SIG-M5 treated with dmso at 0.1 percent for 504 hours (cell line): Measurements from ENCODE around the gene PLXNB2.

Experiments
- DNase-seq: peaks from one replicate; lab custom pipeline; 2025; ENCODE audit not compliant: unreplicated experiment; lab: John Stamatoyannopoulos, UW

PLXNB2 gene

DNA sequence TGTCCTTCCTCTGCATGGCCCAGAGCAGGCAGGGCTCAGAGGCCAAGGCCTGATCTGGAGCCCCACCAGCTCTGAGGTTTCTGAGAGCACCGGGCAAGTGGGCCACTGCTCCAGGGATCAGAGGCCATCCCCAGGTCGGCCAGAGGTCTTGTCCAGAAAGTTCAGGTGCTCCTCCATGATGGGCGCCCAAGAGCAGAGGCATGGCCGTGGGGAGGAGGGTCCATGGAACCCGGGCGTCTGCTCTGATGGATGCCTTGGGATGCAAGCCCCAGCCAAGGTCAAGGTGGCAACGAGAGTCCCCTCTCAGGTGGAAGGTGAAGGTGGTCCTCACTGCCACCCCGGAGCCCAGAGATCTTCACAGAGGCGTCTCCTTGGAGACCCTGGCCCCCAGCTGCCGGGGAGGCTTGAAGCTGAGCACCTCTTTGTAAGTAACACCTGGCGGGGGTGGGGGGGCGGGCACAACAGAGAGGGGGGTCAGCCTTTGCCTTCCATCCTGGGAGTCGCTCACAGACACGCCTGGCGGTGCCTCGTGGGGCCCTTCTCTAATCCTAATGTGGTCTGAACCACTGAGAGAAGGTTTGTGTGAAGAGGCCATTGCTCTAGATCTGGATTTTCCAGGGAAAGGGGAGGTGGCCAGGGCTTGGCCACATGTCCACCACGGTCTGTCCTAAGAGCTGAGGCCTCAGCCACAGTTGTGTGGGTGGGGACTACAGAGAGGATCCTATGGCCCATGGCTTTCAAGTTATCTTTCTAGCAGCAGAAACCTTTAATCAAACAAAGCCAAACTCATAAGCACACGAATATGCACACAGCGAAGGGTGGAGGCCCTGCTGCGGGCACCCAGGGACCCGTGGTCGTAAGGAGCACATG is 54.2 kb downstream of the PLXNB2 start:
- DNase-seq, result no peak

DNA sequence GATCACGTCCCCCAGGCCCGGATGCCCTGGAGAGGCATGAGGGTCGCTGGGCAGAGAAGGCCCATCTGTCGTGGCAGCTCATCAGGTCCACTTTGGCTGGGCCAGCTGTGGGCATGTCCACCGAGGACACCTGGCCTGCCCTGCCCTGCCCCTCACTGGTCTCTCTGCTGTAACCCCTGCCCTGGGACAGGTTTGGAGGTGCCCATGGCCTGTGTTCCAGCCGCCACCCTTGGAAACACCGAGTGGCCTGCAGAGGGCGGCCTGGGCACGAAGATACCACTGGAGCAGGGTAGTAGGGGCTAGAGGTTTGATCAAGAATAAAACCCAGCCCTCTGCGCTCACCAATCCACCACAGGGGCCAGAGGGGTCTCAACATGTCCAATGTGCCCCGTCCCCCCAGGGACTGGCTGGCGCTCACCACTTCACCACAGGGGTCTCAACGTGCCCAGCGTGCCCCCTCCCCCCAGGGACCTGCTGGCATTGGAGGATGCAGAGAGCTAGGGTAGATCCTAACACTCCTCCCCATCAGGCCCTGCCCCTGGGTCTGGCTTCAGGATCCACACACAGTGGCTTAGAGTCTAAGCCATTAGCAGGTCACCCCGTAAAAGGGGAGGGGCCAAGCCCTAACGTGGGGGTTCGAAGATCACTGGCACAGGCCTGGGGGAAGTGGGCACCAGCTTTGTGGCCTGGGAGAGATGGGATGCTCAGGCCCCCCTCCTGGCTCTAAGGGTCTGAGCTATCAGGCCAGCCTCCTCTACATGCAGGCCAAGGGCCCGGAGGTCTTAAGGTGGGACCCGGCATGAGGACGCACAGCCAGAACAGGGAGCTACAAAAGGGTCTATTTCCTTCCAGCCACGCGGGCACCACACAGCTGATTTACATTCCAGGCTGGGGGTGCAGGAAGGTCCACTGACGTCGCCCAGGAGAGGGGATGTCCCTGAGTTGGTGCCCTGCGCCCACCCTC is 55.1 kb downstream of the PLXNB2 start:
- peak; percentile 59 for DNase-seq

DNA sequence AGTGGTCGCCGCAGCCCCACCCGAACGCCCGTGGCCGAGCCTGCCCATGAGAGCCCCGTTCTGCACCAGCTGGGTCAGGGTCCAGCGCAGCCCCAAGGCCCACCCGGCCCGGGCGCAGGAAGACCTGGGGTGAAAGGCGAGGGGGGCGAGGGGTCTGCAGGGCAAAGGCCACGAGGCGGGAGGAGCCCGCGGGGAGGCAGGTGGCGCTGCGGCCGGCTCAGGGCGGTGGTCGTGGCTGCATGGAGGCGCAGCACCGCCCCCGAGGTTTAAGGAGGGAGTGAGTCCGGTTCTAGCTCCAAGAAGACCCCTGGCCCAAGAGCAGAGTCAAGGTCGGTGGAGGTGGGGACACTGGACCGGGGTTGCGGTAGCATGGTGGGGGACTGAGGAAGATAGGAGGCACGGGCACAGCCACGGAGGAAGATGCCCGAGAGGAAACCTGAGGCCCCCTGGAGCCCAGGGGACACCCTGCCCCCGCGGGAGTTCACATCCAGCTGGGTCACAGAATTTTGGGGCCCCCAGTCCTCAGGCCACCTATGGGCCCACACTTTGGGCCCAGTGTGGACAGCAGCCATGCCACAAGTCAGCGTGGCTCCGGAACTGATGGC is 55.9 kb downstream of the PLXNB2 start:
- DNase-seq, result no peak

DNA sequence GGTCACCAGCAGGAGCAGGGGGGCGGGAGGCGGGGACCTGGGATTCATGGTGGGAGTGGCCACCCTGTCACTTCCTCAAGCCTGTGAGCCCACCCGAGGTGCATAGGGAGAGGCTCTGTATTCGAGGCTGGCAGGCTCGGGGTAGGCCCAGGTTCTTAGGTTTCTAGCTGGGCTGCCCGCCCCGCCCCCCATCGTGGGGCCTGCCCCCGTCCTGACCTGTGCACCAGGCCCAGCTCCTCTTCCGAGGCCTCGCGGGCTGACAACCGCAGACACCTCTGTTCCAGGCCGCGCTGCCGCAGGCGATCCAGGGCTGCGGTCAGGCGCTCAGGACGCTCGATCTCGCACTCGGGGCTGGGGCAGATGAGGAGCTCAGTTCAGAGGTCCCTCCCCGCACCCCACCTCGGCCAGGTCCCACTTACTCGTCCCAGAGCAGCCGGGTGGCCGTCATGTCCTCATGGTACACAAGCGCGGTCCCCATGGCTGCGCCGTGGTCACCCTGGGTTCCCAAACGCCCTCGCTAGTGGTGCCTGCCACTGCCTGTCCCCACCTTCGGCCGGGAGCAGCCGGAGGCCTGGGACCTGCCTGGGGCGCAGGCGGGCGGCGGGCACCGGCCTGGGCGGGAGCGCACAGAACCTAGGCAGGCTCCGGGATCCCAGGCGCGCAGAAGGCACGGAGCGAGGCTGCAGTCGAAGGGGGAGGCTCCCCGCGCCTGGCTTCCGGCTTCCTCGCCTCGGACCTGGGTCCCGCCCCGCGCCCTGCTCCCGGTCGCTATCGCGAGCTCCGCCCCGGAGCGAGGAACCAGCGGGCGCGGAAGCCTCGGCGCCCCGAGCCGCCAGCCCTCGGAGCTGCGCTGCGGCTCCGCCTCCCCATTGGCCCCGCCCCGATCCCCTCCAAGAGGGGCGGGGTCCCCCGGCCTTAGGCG is 56.6 kb downstream of the PLXNB2 start, which contains the start of gene HDAC10:
HDAC10 (minus strand) TSS at position 711 of the 922 bp plus-strand sequence; CDS start at position 478, 233 bp downstream.
- peak; percentile 79 for DNase-seq

DNA sequence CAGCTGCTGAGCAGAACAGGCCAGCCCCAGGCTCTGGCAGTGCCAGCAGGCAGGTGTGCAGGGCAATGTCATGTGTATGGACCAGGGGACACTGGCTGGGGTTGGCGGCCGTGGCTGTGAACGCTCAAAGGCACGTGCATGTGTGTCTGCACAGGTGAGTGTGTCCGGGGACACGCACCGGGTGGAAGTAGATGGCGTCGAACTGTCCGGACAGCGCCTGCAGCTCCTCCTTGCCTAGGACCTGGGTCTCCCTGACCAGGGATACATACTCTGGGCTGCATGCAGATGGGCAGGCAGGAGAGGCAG is 57.2 kb downstream of the PLXNB2 start:
- no peak for DNase-seq

DNA sequence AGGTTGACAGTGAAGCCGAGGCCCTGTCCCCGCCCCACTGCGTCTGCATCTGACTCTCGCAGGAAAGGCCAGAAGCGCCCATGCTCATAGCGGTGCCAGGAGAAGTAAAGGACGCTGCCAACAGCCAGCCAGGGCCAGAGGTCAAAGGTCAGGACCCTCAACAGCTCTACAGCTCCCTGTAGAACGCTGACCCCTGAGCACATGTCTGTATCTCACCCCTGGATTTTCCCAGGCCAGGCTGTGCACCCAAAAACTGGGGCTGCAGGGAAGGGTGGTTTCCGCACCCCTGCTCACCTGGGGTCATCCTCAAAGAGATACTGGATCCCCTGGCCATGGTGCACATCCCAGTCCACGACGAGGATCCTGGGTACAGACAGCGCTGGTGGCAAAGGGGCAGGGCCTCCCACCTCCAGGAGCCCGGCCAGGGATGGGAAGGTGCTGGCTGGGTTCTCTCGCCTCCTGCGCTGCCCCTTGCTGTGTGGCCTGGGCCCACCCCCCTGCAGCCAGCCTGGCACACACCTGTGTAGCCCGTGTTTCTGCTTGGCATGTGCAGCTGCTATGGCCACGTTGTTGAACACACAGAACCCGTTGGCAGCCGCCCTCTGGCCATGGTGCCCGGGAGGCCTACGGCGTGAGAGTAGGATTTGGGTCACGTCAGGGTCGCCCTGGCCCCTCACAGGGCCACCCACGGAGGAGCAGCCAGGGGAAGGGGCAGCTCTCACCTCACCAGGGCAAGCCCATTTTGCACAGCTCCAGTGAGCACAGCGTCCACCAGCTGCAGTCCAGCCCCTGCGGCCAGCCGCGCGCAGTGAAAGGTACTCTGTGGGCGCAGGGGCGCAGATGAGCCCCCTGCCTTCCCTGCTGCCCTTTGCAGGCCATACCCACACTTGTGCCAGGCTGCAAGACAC is 57.9 kb downstream of the PLXNB2 start:
- no peak for DNase-seq

DNA sequence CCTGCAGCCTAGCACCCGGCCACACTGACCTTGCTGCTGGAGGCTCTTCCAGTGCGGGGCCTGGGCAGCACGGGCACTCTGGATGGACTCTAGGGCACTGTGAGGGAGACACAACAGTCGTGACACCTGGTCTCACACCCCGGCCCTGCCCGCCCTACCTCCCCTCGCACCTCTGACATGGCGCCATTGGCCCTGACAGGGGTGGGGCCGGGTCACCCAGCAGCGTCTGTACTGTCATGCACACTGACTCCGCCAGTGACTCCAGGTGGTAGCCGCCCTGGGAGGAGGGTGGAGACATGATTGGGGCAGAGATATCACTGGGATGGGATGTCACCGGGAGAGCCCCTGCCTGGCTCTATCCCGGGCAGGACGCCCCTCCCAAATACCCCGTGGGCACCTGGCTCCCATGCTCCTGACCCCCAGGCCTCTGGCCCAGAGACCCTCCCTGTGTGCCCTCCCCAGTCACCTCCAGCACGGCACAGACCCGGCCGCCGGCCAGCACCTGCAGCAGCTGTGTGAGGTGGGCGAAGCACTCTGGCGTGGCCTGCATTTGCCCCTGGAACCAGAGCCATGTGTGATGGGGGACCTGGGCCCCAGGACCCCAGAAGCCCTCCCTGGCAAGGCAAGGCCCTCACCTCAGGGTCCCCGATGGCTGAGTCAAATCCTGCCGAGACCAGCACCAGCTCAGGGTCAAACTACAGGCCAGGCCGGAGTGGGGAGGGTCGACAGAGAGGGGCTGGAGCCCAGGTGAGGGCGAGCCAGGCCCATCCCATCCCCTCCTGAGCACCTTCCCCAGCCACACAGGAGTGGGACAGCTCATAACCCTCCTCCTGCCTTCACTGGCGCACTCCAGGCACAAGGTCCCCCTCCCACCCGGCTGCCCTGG is 59.0 kb downstream of the PLXNB2 start:
- DNase-seq, result no peak

DNA sequence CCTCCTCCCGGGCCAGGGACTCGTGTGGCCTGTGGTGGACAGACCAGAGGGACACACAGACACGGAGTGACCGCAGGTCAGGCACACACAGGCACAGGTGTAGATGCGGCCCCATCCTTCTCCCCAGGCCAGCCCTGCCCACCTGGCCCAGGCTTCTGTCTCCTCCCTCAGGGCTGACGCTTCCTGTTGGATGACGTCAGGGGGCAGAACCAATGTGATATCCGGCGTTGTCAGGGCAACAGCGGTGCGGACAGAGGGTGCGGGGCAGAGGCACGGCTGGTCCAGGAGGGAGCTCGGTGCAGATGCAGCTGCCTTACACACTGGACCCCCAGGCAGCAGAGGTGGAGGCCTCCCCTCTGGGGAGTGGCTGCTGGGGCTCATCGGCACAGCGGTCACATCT is 59.7 kb downstream of the PLXNB2 start:
- peak; percentile 9 for DNase-seq

DNA sequence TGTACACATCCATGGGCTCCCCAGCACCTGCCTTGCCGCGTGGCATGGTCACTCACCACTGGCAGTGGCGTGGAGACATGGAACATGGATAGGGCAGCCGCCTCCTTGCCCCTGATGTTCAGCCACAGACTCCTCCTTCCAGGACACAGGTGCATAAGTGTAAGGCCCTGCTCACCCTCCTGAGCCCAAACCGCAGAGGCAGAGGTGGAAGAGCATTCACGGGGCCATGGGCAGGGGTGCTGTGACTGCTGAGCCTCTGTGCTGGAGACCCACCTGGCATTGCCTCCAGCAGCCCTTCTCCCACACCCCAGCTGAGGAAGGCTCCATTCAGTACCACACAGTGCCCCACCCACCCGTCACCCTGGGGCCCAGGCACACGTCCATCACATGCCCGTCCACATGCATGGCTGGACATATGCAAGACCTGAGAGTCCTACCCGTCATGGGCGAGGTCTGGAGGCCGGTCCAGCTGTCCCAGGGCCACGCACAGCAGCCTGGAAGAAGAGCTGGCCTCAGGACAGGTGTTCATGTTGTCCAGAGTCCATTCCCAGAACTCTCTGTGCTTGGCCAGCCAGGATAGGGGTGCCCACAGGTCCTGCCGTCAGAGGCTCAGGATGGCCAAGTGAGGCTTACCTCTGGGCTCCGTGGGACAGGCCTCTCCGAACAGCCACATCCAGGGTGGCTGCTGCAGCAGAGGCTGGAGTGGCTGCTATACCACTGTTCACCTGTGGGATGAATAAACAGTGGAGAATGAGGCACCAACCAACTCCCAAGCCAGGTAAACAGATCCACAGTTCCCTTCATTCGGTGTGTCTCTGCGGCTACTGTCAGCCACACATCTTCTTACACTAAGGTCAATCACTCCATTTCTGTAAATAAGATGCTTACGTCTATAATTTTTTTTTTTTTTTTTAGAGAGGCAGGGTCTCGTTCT is 60.9 kb downstream of the PLXNB2 start:
- DNase-seq, result no peak

DNA sequence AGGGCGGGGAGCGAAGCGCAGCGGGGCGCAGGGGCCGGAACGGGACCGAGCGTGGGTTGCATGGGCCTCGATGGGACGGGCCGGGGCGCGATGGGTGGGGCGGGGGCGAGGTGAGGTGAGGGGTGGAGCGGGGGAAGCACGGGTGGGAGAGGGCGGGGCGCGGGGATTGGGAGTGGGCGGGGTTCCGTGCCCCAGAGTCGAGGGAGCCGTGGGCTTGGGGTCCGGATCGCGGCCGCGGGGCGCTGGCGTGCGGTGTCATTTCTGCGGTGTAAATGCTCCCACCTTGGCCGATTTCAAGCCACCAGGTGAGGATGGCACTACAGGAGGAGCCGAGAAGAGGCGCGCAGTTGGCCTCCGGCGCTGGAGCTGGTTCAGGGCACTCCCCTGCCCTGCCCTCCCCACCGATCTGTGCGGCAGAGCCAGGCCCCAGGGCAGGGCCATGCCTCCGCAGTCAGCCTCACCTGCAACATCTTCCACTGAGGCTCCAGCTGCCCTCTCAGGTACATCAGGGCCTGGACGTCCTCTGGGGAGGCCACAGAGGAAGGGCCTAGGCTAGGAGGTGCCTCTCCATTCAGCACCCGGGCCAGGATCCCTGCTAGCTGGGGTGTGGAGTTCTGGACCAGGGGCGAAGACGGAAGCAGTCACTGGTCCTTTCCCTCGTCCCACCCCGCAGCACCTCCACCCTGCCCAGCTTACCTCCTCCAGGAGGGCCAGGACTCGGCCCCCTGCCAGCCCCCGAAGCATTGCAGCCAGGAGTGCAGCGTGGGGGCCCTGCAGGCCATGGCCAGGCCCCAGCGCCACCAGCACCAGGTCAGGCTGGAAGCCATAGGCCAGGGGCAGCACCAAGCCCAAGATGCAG is 62.0 kb downstream of the PLXNB2 start:
- no peak for DNase-seq

DNA sequence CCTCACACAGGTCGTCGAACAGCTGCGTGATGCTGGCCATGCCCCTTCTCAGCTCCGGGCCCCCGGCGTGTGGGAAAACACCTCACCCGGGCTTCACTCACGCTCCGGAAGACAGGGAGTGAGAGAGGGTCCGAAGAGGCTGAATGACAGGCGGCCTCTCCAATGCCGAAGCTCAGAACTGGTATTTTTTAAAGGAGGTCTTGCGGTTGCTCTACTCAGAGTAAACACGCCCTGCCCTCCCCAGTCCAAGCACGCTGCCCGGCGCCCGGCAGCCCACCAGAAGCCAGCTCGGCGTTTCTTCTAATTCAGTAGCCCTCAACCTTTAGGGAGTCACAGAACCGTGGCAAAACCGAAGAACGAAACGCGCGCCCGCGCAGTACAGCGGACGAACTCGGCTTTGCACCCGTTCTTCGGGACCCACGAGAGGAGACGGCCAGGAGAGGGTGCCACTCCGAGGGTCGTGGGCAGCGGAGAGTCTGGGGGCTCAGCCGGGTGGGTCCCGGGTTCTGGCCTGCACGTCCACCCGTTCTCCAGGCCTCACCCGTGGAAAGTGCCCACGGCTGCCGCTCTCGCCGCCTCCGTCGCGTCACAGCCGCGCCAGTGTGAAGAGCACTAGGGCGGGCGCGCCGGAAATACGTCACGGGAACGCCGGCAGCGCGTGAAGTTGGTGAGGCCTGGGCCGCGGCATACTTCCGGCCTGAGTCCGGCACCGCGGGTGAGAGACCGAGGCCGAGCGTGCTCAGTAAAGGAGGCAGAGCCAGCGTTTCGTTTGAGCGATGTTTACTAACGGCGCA is 62.8 kb downstream of the PLXNB2 start, which contains the start of gene TUBGCP6:
TUBGCP6 (minus strand) TSS at position 604 of the 794 bp plus-strand sequence; CDS start at position 40, 564 bp downstream.
- peak; percentile 83 for DNase-seq

DNA sequence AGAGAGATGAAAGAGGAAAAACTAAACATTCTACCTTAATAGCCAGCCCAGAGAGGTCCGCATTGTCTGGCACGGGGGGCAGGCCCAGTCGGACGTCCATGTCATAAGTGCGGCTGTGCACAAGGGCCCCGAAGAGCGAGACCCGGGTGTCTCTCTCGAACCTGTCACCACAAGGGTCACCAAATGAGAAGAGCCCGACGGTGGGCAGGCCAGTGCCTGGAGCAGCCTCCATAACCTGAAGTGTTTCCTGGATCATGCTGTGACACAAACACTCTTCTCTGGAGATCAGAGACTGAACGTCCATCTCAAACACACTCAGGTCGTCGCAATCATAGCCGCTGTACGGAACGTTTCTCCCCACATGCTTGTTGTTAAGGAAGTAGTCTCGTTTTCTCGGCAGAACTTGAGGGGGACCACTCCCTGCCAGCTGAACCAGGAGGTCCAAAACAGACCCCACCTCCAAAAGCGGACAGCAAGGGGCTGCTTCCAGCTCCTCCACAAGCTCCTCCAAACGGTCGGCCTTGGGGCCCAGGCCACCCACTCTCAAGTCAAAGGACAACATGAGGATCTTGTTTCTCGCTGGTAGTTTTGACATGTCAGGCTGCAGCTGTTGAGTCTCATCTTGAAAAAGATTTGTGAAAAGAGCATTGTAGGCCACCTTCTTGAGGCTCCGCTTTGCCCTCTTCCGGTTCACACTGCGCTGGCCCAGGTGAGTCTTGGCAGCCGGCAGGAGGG is 63.6 kb downstream of the PLXNB2 start:
- peak; percentile 16 for DNase-seq

DNA sequence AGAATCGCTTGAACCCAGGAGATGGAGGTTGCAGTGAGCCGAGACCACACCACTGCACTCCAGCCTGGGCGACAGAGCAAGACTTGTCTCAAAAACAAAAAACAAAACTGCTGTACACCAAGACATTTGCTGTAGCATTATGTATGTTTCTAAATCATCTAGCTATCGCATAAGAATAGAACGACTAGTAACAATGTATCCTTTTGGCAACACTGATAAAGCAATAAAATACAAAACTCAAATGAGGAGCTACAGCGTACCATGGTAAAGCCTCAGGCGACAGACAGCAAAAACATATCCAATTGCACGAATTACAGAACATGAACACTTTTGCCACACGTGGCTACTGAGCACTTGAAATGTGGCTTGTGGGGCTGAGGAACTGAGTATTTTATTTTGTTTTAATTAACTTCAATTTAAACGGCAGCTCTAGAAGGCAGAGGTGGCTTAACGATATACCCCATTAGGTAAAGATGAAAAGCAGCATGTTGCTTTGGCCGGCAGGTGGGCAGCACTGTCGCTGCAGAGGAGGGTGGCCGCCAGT is 65.0 kb downstream of the PLXNB2 start:
- peak; percentile 5 for DNase-seq

DNA sequence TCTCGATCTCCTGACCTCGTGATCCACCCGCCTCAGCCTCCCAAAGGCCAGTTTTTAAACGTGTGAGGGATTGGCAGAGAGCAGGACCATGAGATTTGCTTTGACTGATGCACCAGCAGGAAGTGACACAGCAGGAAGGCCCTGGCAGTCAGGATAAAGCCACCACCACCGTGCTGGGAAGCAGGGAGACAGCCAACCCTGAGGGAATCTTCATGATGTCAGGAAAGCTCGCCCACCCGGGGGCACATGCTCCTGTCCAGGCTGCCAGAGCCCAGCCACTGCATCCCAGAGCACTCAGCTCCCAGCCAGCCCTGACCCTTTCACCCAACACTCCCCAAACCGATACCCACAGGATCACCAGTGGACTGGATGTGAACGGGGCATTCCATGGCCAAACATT is 68.7 kb downstream of the PLXNB2 start:
- DNase-seq, result no peak
